Measurements from ENCODE around the gene AMOT.

AMOT gene

DNA sequence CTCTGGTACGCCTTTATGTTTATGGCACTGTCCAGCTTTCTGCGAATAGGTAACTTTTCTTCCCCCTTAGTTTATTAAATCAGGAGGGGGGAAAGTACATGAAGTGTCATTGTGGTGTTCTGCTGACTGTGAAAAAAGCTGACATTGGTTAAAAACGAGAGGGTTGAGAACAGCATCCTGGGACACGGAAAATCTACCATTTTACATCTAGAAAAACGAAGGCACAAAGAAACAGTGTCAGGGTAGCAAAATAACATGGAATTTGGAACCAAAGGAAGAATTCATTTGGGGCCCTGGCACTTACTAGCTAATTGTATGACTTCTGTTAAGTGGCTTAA, 1.2 kb upstream of the AMOT start:
- Histone ChIP-seq H3K27me3 (ENCODE audit: insufficient read depth, poor library complexity, severe bottlenecking) (no peaks in the 10 kb centered on the region), H3K4me3 (ENCODE audit: severe bottlenecking) (peak overlapping the region; percentile 36), H3K4me1 (ENCODE audit: insufficient read depth, poor library complexity, severe bottlenecking) (no peaks in the 10 kb centered on the region), H3K27ac (ENCODE audit: poor library complexity, severe bottlenecking) (no peak overlapping the region), H3K9me3 (ENCODE audit: severe bottlenecking) (no peaks in the 10 kb centered on the region), H3K36me3 (ENCODE audit: low read depth) (no peaks in the 10 kb centered on the region)
- DNase-seq (ENCODE audit: low spot score), result no peak
- ATAC-seq (ENCODE audit: low read depth), result no peak
- TF ChIP-seq, protein P1, sequence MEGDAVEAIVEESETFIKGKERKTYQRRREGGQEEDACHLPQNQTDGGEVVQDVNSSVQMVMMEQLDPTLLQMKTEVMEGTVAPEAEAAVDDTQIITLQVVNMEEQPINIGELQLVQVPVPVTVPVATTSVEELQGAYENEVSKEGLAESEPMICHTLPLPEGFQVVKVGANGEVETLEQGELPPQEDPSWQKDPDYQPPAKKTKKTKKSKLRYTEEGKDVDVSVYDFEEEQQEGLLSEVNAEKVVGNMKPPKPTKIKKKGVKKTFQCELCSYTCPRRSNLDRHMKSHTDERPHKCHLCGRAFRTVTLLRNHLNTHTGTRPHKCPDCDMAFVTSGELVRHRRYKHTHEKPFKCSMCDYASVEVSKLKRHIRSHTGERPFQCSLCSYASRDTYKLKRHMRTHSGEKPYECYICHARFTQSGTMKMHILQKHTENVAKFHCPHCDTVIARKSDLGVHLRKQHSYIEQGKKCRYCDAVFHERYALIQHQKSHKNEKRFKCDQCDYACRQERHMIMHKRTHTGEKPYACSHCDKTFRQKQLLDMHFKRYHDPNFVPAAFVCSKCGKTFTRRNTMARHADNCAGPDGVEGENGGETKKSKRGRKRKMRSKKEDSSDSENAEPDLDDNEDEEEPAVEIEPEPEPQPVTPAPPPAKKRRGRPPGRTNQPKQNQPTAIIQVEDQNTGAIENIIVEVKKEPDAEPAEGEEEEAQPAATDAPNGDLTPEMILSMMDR (IDR thresholded peaks at IDR 0.05; ENCODE audit: poor library complexity, severe bottlenecking), result no peak

DNA sequence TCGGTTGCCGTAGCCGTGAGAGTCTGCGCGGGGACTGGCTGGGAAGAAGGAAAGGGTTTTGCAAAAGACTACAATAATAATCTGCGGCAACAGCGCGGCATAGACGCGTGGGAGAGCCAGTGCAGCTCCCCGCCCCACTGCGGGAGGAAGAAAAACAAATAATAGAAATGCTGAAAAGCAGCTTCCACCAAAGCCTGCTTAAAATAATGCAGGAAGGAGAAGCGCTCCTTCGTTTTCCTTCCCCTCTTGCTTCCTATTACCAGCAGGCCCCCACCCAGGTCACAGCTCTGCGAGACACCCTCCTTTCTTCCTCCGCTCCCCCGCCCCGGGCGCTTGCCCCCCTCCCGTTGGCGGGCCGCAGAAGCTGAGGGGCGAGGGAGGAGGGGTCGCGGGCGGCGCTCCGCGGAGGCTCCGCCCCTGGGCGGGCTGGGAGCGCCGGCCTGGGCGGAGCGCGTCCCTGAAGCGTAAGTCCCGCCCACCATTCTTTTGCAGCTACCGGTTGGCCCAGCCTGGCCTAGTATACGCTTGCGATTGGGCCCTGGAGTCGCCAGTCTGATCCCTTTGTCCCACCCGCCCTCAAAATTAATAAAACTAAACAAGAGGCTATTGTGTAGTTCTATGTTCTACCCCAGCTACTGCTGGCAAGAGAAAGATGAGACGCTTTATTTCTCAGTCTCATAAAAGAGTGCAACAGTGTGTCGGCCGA, 636 bp upstream of the AMOT start:
- H3K9me3 ChIP-seq (ENCODE audit: severe bottlenecking), result no peaks in the 10 kb centered on the region
- TF ChIP-seq, protein P1 (IDR thresholded peaks at IDR 0.05; ENCODE audit: poor library complexity, severe bottlenecking), result no peak
- H3K36me3 ChIP-seq (ENCODE audit: low read depth), result no peaks in the 10 kb centered on the region
- peak; percentile 98 for ATAC-seq (ENCODE audit: low read depth)
- H3K27ac ChIP-seq (ENCODE audit: poor library complexity, severe bottlenecking), result no peak overlapping the region
- H3K4me3 ChIP-seq (ENCODE audit: severe bottlenecking), result peak overlapping the region; percentile 36
- H3K27me3 ChIP-seq (ENCODE audit: insufficient read depth, poor library complexity, severe bottlenecking), result no peaks in the 10 kb centered on the region
- H3K4me1 ChIP-seq (ENCODE audit: insufficient read depth, poor library complexity, severe bottlenecking), result no peaks in the 10 kb centered on the region
- no peak for DNase-seq (ENCODE audit: low spot score)

DNA sequence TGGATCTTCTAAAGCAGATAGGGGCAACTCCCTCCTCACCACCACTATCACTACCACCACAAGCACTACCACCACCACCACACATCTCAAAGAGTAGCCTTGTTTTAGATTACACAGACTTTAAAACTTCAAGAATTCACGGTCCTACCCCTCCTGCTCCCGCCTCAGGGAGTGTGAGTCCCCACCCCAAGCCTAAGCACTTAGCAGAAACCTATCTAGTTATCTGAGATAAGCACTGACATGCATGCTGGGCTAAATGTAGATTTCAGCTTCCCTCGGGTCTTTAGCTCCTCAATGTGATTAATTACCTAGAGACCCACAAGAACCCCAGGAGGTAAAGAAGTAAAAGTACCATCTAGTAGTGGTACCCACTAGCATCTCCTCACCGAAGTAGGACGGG, 775 bp downstream of the AMOT start:
- no peak overlapping the region for H3K4me3 ChIP-seq (ENCODE audit: severe bottlenecking)
- H3K36me3 ChIP-seq (ENCODE audit: low read depth), result no peaks in the 10 kb centered on the region
- no peaks in the 10 kb centered on the region for H3K4me1 ChIP-seq (ENCODE audit: insufficient read depth, poor library complexity, severe bottlenecking)
- DNase-seq (ENCODE audit: low spot score), result no peak
- H3K9me3 ChIP-seq (ENCODE audit: severe bottlenecking), result no peaks in the 10 kb centered on the region
- no peak for ATAC-seq (ENCODE audit: low read depth)
- TF ChIP-seq, protein P1 (IDR thresholded peaks at IDR 0.05; ENCODE audit: poor library complexity, severe bottlenecking), result no peak
- no peak overlapping the region for H3K27ac ChIP-seq (ENCODE audit: poor library complexity, severe bottlenecking)
- H3K27me3 ChIP-seq (ENCODE audit: insufficient read depth, poor library complexity, severe bottlenecking), result no peaks in the 10 kb centered on the region

DNA sequence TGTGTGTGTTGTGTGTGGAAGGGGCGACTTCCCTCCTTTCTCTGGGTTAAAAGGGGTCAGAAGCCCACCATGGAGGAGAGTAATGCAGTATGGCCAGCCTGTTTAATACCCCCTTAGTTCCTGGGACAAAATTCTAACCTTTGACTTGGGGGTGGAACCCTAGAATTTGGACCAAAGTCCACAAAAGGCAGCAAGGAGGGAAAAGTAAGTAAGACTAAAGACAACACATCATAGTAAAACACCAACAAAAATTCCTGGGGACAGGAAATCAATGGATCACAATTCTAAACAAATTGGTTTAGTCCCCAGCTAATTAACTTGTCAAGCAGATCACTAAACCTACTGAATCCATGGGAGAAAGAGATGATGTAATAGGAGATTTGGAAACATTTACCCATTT, 3.1 kb downstream of the AMOT start:
- Histone ChIP-seq H3K27me3 (ENCODE audit: insufficient read depth, poor library complexity, severe bottlenecking) (no peaks in the 10 kb centered on the region), H3K36me3 (ENCODE audit: low read depth) (no peaks in the 10 kb centered on the region), H3K4me3 (ENCODE audit: severe bottlenecking) (no peak overlapping the region), H3K27ac (ENCODE audit: poor library complexity, severe bottlenecking) (no peak overlapping the region), H3K4me1 (ENCODE audit: insufficient read depth, poor library complexity, severe bottlenecking) (no peaks in the 10 kb centered on the region), H3K9me3 (ENCODE audit: severe bottlenecking) (no peaks in the 10 kb centered on the region)
- TF ChIP-seq, protein P1 (IDR thresholded peaks at IDR 0.05; ENCODE audit: poor library complexity, severe bottlenecking), result no peak
- no peak for DNase-seq (ENCODE audit: low spot score)
- ATAC-seq (ENCODE audit: low read depth), result no peak

DNA sequence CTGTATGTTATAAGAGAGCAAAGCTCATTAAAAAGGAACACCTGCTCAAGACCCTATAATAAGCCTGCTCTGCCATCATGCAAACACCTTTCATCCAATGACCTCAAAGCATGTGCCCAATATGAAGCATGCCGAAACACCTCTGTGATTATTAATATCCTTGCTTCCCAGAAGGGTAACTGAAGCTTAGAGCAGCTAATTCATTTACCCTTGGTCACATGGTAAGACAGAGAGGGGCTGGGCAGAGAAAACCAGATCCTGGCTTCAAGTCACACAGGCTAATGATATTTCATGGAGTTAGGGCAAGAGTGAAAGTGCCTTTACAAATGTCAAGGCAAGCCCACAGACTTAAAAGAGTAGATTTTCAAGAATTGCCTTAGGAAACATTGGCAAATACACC, 5.6 kb downstream of the AMOT start:
- DNase-seq (ENCODE audit: low spot score) (no peak), ATAC-seq (ENCODE audit: low read depth) (no peak)
- H3K4me3 ChIP-seq (ENCODE audit: severe bottlenecking), result no peak overlapping the region
- no peak overlapping the region for H3K27ac ChIP-seq (ENCODE audit: poor library complexity, severe bottlenecking)
- no peaks in the 10 kb centered on the region for H3K4me1 ChIP-seq (ENCODE audit: insufficient read depth, poor library complexity, severe bottlenecking)
- no peaks in the 10 kb centered on the region for H3K9me3 ChIP-seq (ENCODE audit: severe bottlenecking)
- H3K36me3 ChIP-seq (ENCODE audit: low read depth), result no peaks in the 10 kb centered on the region
- TF ChIP-seq, protein P1 (IDR thresholded peaks at IDR 0.05; ENCODE audit: poor library complexity, severe bottlenecking), result no peak
- no peaks in the 10 kb centered on the region for H3K27me3 ChIP-seq (ENCODE audit: insufficient read depth, poor library complexity, severe bottlenecking)

Measured in RWPE2 (cell line).